OCI-LY1 (cell line): ENCODE measurements around the gene KCNJ4.
"Not testable (repeated sequence)": the region's sequence is repeated elsewhere in the genome, so short reads cannot be mapped to it uniquely, and the experiment has no call there.

Experiments used
- H2AFZ ChIP-seq: fragments of 200-600 bp; sonication (generic), shearing (Covaris generic); 2 replicates; pipeline ENCODE4 v1.6.0; 2014; ENCODE audit warnings: antibody characterized with exemption, mild to moderate bottlenecking, low read length
- H3F3A ChIP-seq: fragments of 200-600 bp; sonication (generic), shearing (Covaris generic); 2 replicates; pipeline ENCODE4 v1.6.0; 2014; ENCODE audit warnings: mild to moderate bottlenecking, antibody characterized with exemption, low read length, moderate library complexity; ENCODE audit not compliant: insufficient read depth
- H3K27ac ChIP-seq: fragments of 200-600 bp; sonication (generic); 2 replicates; pipeline ENCODE4 v1.5.1; 2014; ENCODE audit warnings: low read length, mixed run types, mild to moderate bottlenecking, low read depth; ENCODE audit not compliant: poor library complexity, severe bottlenecking
- H3K27me3 ChIP-seq: fragments of 200-600 bp; sonication (generic); 2 replicates; pipeline ENCODE4 v1.6.0; 2014; ENCODE audit warnings: antibody characterized with exemption, mild to moderate bottlenecking, low read length, moderate library complexity; ENCODE audit not compliant: insufficient read depth
- H3K36me3 ChIP-seq: fragments of 200-600 bp; sonication (generic); 2 replicates; pipeline ENCODE4 v1.6.1; 2014; ENCODE audit warnings: mild to moderate bottlenecking, antibody characterized with exemption, low read length, moderate library complexity, mixed read lengths; ENCODE audit not compliant: insufficient read depth
- H3K4me1 ChIP-seq: fragments of 200-600 bp; sonication (generic); 2 replicates; pipeline ENCODE4 v1.5.1; 2014; ENCODE audit warnings: mild to moderate bottlenecking, low read length, moderate library complexity; ENCODE audit not compliant: insufficient read depth, severe bottlenecking
- H3K4me2 ChIP-seq: fragments of 200-600 bp; sonication (generic), shearing (Covaris generic); 2 replicates; pipeline ENCODE4 v1.6.1; 2014; ENCODE audit warnings: low read length
- H3K4me3 ChIP-seq: fragments of 200-600 bp; sonication (generic); 2 replicates; pipeline ENCODE4 v1.5.1; 2014; ENCODE audit warnings: low read length, low read depth, mild to moderate bottlenecking, mixed read lengths; ENCODE audit not compliant: poor library complexity, severe bottlenecking
- H3K79me2 ChIP-seq: fragments of 200-600 bp; shearing (Covaris generic); 2 replicates; pipeline ENCODE4 v1.6.1; 2016; ENCODE audit warnings: mixed run types, low read length, mixed read lengths; ENCODE audit not compliant: insufficient read depth
- H3K9ac ChIP-seq: fragments of 200-600 bp; sonication (generic), shearing (Covaris generic); 2 replicates; pipeline ENCODE4 v1.6.1; 2014; ENCODE audit warnings: mild to moderate bottlenecking, low read length, mixed read lengths
- H3K9me2 ChIP-seq: fragments of 200-600 bp; sonication (generic), shearing (Covaris generic); 2 replicates; pipeline ENCODE4 v1.6.1; 2014; ENCODE audit warnings: low read depth, mild to moderate bottlenecking, low read length, mixed read lengths
- H3K9me3 ChIP-seq: fragments of 200-600 bp; shearing (Covaris generic); 2 replicates; pipeline ENCODE4 v1.6.1; 2014; ENCODE audit warnings: low read length, mixed read lengths
- H4K20me1 ChIP-seq: fragments of 200-600 bp; sonication (generic), shearing (Covaris generic); 2 replicates; pipeline ENCODE4 v1.6.0; 2016; ENCODE audit warnings: mild to moderate bottlenecking, low read length; ENCODE audit not compliant: insufficient read depth
- EZH2 ChIP-seq: fragments of 200-600 bp; sonication (generic), shearing (Covaris generic); IDR thresholded peaks from 2 replicates; pipeline ENCODE4 v1.8.0; 2017; ENCODE audit warnings: borderline replicate concordance, mixed run types, mild to moderate bottlenecking, antibody characterized with exemption, low read length, moderate library complexity, mixed read lengths
- TF ChIP-seq, protein P1 (sequence below): fragments of 200-600 bp; sonication (generic), shearing (Covaris generic); IDR thresholded peaks from 2 replicates; pipeline ENCODE4 v1.5.1; 2017; ENCODE audit warnings: mild to moderate bottlenecking, antibody characterized with exemption, low read length, moderate library complexity, mixed read lengths

The KCNJ4 gene

DNA sequence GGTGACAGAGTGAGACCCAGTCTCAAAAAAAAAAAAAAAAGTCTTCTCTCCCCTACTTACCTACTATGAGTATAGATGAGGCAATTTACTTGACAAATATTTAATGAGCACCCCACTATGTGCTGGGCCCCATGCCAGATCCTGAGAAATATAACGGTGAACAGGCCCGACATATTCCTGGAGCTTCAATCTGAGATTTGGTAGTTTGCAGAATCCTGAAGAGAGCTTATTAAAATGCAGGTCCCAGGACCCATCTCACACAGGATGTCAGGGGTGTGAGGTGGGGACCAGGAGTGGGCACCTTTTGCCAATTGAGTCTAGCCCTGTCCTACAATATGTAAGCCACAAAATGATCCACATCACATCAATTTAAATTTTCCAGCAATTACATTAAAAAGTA is 44.0 kb downstream of the KCNJ4 start:
- Histone ChIP-seq H3K4me1 (no peaks in the 10 kb centered on the region), H3K79me2 (no peaks in the 10 kb centered on the region), H3K4me3 (no peak overlapping the region), H3K36me3 (no peaks in the 10 kb centered on the region), H4K20me1 (no peaks in the 10 kb centered on the region), H2AFZ (no peak overlapping the region), H3K9me2 (no peaks in the 10 kb centered on the region), H3K27me3 (no peaks in the 10 kb centered on the region; the same call in 1 of the 2 replicates), H3K27ac (no peak overlapping the region), H3K9me3 (no peaks in the 10 kb centered on the region), H3K9ac (no peak overlapping the region), H3F3A (no peaks in the 10 kb centered on the region), H3K4me2 (no peak overlapping the region)
- no peak for TF ChIP-seq EZH2
- TF ChIP-seq, protein P1, sequence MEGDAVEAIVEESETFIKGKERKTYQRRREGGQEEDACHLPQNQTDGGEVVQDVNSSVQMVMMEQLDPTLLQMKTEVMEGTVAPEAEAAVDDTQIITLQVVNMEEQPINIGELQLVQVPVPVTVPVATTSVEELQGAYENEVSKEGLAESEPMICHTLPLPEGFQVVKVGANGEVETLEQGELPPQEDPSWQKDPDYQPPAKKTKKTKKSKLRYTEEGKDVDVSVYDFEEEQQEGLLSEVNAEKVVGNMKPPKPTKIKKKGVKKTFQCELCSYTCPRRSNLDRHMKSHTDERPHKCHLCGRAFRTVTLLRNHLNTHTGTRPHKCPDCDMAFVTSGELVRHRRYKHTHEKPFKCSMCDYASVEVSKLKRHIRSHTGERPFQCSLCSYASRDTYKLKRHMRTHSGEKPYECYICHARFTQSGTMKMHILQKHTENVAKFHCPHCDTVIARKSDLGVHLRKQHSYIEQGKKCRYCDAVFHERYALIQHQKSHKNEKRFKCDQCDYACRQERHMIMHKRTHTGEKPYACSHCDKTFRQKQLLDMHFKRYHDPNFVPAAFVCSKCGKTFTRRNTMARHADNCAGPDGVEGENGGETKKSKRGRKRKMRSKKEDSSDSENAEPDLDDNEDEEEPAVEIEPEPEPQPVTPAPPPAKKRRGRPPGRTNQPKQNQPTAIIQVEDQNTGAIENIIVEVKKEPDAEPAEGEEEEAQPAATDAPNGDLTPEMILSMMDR = no peak

DNA sequence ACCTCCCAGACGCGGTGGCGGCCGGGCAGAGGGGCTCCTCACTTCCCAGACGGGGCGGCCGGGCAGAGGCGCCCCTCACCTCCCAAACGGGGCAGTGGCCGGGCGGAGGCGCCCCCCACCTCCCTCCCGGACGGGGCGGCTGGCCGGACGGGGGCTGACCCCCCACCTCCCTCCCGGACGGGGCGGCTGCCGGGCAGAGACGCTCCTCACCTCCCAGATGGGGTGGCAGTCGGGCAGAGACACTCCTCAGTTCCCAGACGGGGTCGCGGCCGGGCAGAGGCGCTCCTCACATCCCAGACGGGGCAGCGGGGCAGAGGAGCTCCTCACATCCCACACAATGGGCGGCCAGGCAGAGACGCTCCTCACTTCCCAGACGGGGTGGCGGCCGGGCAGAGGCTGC is 45.1 kb downstream of the KCNJ4 start:
- not testable (repeated sequence) for H3K9me2 ChIP-seq, H3K27ac ChIP-seq, H3K9me3 ChIP-seq, H3K27me3 ChIP-seq, H3K9ac ChIP-seq, H3F3A ChIP-seq, H3K79me2 ChIP-seq, H3K4me3 ChIP-seq, H3K4me1 ChIP-seq, H3K36me3 ChIP-seq, H4K20me1 ChIP-seq, H2AFZ ChIP-seq, H3K4me2 ChIP-seq

DNA sequence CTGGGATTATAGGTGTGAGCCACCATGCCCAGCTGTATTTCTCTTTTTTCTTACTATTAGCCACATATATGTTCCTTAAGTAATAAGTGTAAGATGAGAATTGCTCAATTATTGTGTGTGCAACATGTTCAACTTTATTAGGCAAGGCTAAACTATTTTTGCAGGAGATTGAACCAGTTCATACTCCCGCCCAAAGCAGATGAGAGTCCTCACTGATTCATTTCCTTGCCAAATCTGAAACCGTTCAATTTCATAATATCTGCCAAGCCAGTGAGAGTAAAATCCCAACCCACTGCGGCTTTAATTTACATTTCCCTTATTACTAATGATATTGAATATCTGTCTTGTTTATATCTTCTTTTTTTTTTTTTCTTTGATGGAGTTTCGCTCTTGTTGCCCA is 48.4 kb downstream of the KCNJ4 start:
- no peak for TF ChIP-seq EZH2
- TF ChIP-seq, protein P1 = no peak
- H3K27ac ChIP-seq = no peak overlapping the region
- H3K36me3 ChIP-seq = no peaks in the 10 kb centered on the region
- H3K9me2 ChIP-seq = no peaks in the 10 kb centered on the region
- H3F3A ChIP-seq = no peaks in the 10 kb centered on the region
- no peak overlapping the region for H3K4me2 ChIP-seq
- H3K4me3 ChIP-seq = no peak overlapping the region
- H3K4me1 ChIP-seq = no peaks in the 10 kb centered on the region
- H3K9ac ChIP-seq = no peak overlapping the region
- H2AFZ ChIP-seq = no peak overlapping the region
- no peaks in the 10 kb centered on the region for H3K9me3 ChIP-seq
- no peaks in the 10 kb centered on the region for H3K27me3 ChIP-seq
- H4K20me1 ChIP-seq = no peaks in the 10 kb centered on the region
- H3K79me2 ChIP-seq = no peaks in the 10 kb centered on the region

DNA sequence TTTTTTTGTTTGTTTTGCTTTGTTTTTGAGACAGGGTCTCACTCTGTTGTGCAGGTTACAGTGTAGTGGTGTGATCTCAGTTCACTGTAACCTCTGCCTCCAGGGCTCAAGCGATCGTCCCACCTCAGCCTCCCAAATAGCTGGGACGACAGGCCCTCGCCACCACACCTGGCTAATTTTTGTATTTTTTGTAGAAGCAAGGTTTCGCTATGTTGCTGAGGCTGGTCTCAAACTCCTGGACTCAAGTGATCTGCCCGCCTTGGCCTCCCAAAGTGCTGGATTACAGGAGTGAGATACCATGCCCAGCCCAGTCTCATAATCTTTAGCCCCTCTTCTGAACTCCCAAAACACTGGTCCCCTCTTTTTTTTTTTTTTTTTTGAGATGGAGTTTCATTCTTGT is 50.6 kb downstream of the KCNJ4 start:
- Histone ChIP-seq H3K79me2 (no peaks in the 10 kb centered on the region), H3K4me1 (peaks cover 2% of the 10 kb centered on the region), H2AFZ (no peak overlapping the region), H3K4me3 (no peak overlapping the region), H3K27me3 (no peaks in the 10 kb centered on the region), H3K4me2 (no peak overlapping the region), H3F3A (no peaks in the 10 kb centered on the region), H3K9me2 (no peaks in the 10 kb centered on the region), H3K27ac (no peak overlapping the region), H3K9ac (no peak overlapping the region), H4K20me1 (no peaks in the 10 kb centered on the region), H3K36me3 (no peaks in the 10 kb centered on the region), H3K9me3 (no peaks in the 10 kb centered on the region)
- TF ChIP-seq EZH2 = no peak
- TF ChIP-seq, protein P1 = no peak
